IMR-90 (cell line): ENCODE data around the gene PARP3. TPM values are rescaled to one million over a fixed set of nuclear protein-coding genes. Genes with fewer than 3 reads are reported as not detected.
A peak's percentile ranks its signal among the peaks of the same experiment; 100 is the strongest.

ENCODE experiments used
- ATAC-seq: fragments of 200-7000 bp; cut with Tn5 transposase; 2 replicates; pipeline ENCODE4 v1.9.1; 2020; ENCODE audit warnings: low read depth, mild to moderate bottlenecking, moderate library complexity
- BruUV-seq: library from RNA; stranded (reverse); fragments of 400-500 nt; replicated peaks from 2 replicates; lab custom pipeline; 2021; lab: Mats Ljungman, UMichigan
- CTCF ChIA-PET: fragments of 300-600 bp; formaldehyde crosslinking; extraction: SDS; loops from one replicate; lab custom pipeline; 2021; ENCODE audit warnings: antibody characterized with exemption; lab: Yijun Ruan, JAX
- POLR2A ChIA-PET: fragments of 300-600 bp; sonication (Branson Sonifier 250); formaldehyde crosslinking; loops from one replicate; lab custom pipeline; 2022; ENCODE audit warnings: antibody characterized with exemption; ENCODE audit not compliant: unreplicated experiment; lab: Charles Lee
- DNase-seq: peaks from one replicate; pipeline ENCODE4 v3.0.0; 2013
- H2AFZ ChIP-seq: replicated peaks from 2 replicates; pipeline ENCODE3; 2013; ENCODE audit warnings: low read length, mild to moderate bottlenecking; ENCODE audit not compliant: poor library complexity
- H2AK5ac ChIP-seq: 2 replicates; pipeline ENCODE4 v1.6.1; 2013; ENCODE audit warnings: low read depth, low read length, inconsistent platforms
- H2AK9ac ChIP-seq: replicated peaks from 2 replicates; pipeline ENCODE3; 2013; ENCODE audit warnings: mild to moderate bottlenecking, low read depth, low read length, moderate library complexity; ENCODE audit not compliant: poor library complexity
- H2BK120ac ChIP-seq: 2 replicates; pipeline ENCODE4 v1.6.1; 2013; ENCODE audit warnings: low read depth, low read length, inconsistent platforms
- H2BK15ac ChIP-seq: 3 replicates; pipeline ENCODE4 v1.6.1; 2013; ENCODE audit warnings: low read depth, low read length, inconsistent platforms
- H2BK20ac ChIP-seq: 2 replicates; pipeline ENCODE4 v1.6.1; 2013; ENCODE audit warnings: low read depth, mild to moderate bottlenecking, inconsistent platforms, low read length, moderate library complexity
- H2BK5ac ChIP-seq: 2 replicates; pipeline ENCODE4 v1.6.1; 2013; ENCODE audit warnings: mild to moderate bottlenecking, low read depth, low read length, inconsistent platforms; ENCODE audit not compliant: poor library complexity, severe bottlenecking
- H3K14ac ChIP-seq: replicated peaks from 2 replicates; pipeline ENCODE4 v1.6.1; 2013; ENCODE audit warnings: low read depth, low read length, inconsistent platforms
- H3K18ac ChIP-seq: 2 replicates; pipeline ENCODE4 v1.6.1; 2013; ENCODE audit warnings: low read depth, low read length, control low read depth
- H3K23ac ChIP-seq: 2 replicates; pipeline ENCODE4 v1.6.1; 2013; ENCODE audit warnings: low read depth, low read length, inconsistent platforms
- H3K27ac ChIP-seq: 2 replicates; pipeline ENCODE4 v1.5.1; 2013; ENCODE audit warnings: mild to moderate bottlenecking, control low read depth, low read length; ENCODE audit not compliant: insufficient read depth
- H3K27me3 ChIP-seq: 2 replicates; pipeline ENCODE4 v1.6.1; 2013; ENCODE audit warnings: low read length; ENCODE audit not compliant: control insufficient read depth, insufficient read depth
- H3K36me3 ChIP-seq: 2 replicates; pipeline ENCODE4 v1.6.1; 2013; ENCODE audit warnings: low read length, mixed read lengths; ENCODE audit not compliant: control insufficient read depth, insufficient read depth
- H3K4ac ChIP-seq: 2 replicates; pipeline ENCODE4 v1.6.1; 2013; ENCODE audit warnings: low read depth, low read length, inconsistent platforms
- H3K4me1 ChIP-seq: 2 replicates; pipeline ENCODE4 v1.6.1; 2013; ENCODE audit warnings: low read length, mixed read lengths; ENCODE audit not compliant: control insufficient read depth, insufficient read depth
- H3K4me2 ChIP-seq: 2 replicates; pipeline ENCODE4 v1.6.1; 2013; ENCODE audit warnings: low read depth, mild to moderate bottlenecking, control low read depth, low read length, moderate library complexity
- H3K4me3 ChIP-seq: 2 replicates; pipeline ENCODE4 v1.5.1; 2013; ENCODE audit warnings: low read depth, mild to moderate bottlenecking, control low read depth, low read length, moderate library complexity; ENCODE audit not compliant: insufficient read depth
- H3K56ac ChIP-seq: 2 replicates; pipeline ENCODE4 v1.6.1; 2013; ENCODE audit warnings: low read length, inconsistent platforms; ENCODE audit not compliant: insufficient read depth; ENCODE audit errors: extremely low read depth
- H3K79me1 ChIP-seq, 2 experiments: 2 replicates each; pipeline ENCODE4 v1.6.1; 2013; ENCODE audit warnings: low read length in 2 of 2, inconsistent platforms in 1 of 2, low read depth in 1 of 2
- H3K9ac ChIP-seq: 2 replicates; pipeline ENCODE4 v1.6.1; 2013; ENCODE audit warnings: low read depth, low read length, control low read depth
- H3K9me1 ChIP-seq: 2 replicates; pipeline ENCODE4 v1.6.1; 2013; ENCODE audit warnings: low read length, inconsistent platforms; ENCODE audit not compliant: insufficient read depth
- H3K9me3 ChIP-seq: 2 replicates; pipeline ENCODE4 v1.6.1; 2013; ENCODE audit warnings: low read length; ENCODE audit not compliant: control insufficient read depth, insufficient read depth
- H4K20me1 ChIP-seq: 2 replicates; pipeline ENCODE4 v1.6.1; 2013; ENCODE audit warnings: low read length, inconsistent platforms; ENCODE audit not compliant: insufficient read depth
- H4K5ac ChIP-seq: 2 replicates; pipeline ENCODE4 v1.6.1; 2013; ENCODE audit warnings: mild to moderate bottlenecking, low read depth, low read length, control low read depth
- H4K8ac ChIP-seq, 2 experiments: 2 replicates each; pipeline ENCODE4 v1.6.1; 2013; ENCODE audit warnings: low read depth in 2 of 2, low read length in 2 of 2, control low read depth in 1 of 2, inconsistent platforms in 1 of 2
- H4K91ac ChIP-seq: 2 replicates; pipeline ENCODE4 v1.6.1; 2013; ENCODE audit warnings: low read depth, low read length, inconsistent platforms; ENCODE audit not compliant: insufficient read depth
- BHLHE40 ChIP-seq: fragments of 150-350 bp; IDR thresholded peaks from 2 replicates; pipeline ENCODE4 v1.6.1; 2016; ENCODE audit warnings: mild to moderate bottlenecking, low read depth, low read length
- CEBPB ChIP-seq: IDR thresholded peaks from 2 replicates; pipeline ENCODE4 v1.6.1; 2012; ENCODE audit warnings: low read depth, low read length, improper control_type of control experiment
- CHD1 ChIP-seq: IDR thresholded peaks from 2 replicates; pipeline ENCODE4 v1.6.1; 2012; ENCODE audit warnings: low read depth, low read length, improper control_type of control experiment
- MAZ ChIP-seq: IDR thresholded peaks from 2 replicates; pipeline ENCODE4 v1.6.1; 2012; ENCODE audit warnings: low read depth, mild to moderate bottlenecking, low read length, improper control_type of control experiment, moderate library complexity, borderline replicate concordance
- MXI1 ChIP-seq: IDR thresholded peaks from 2 replicates; pipeline ENCODE4 v1.6.1; 2012; ENCODE audit warnings: low read depth, mild to moderate bottlenecking, low read length, moderate library complexity, borderline replicate concordance
- POLR2A ChIP-seq: IDR thresholded peaks from 2 replicates; pipeline ENCODE4 v1.6.1; 2012; ENCODE audit warnings: mild to moderate bottlenecking, low read depth, low read length
- RAD21 ChIP-seq: IDR thresholded peaks from 2 replicates; pipeline ENCODE4 v1.6.1; 2012; ENCODE audit warnings: low read length, improper control_type of control experiment
- RFX5 ChIP-seq: IDR thresholded peaks from 2 replicates; pipeline ENCODE4 v1.8.0; 2012; ENCODE audit warnings: low read depth, mild to moderate bottlenecking, low read length, moderate library complexity
- WGBS, 2 experiments: methylation state at CpG; one replicate each; pipeline versions ENCODE4 v1.1.5 to v1.1.7; 2013; ENCODE audit warnings: missing lambda C conversion rate in 2 of 2; ENCODE audit not compliant: insufficient read length in 1 of 2; ENCODE audit errors: extremely low coverage in 2 of 2; 5-methylcytosine and 5-hydroxymethylcytosine counted together
- dilution Hi-C: fragments of 300-500 bp; cut with HindIII; formaldehyde crosslinking; loops from one replicate; pipeline ENCODE4 v1.14.3; 2018; ENCODE audit warnings: low sequenced_read_pairs; ENCODE audit not compliant: unreplicated experiment
- in situ Hi-C: fragments of 300-500 bp; cut with MboI; formaldehyde crosslinking; loops from 3 replicates; pipeline ENCODE4 v1.14.3; 2019; ENCODE audit warnings: low sequenced_read_pairs, inconsistent platforms, mixed read lengths
- intact Hi-C: fragments of 100-400 bp; cut with micrococcal nuclease; formaldehyde crosslinking; loops from 2 replicates; pipeline ENCODE4 v1.10.0; 2022
- polyA plus RNA-seq, 3 experiments: library from polyadenylated mRNA; depleted of rRNA; stranded (reverse); fragments of >200 nt; gene quantifications; 2 replicates each; pipeline ENCODE4 v1.2.3, GENCODE V29; 2012; ENCODE audit warnings: low replicate concordance in 1 of 3
- total RNA-seq: library from RNA; depleted of rRNA; stranded (reverse); fragments of >200 nt; gene quantifications from 2 replicates; pipeline ENCODE4 v1.2.3, GENCODE V29; 2012
- TF ChIP-seq, protein P1 (sequence below): fragments of 150-350 bp; IDR thresholded peaks from 2 replicates; pipeline ENCODE4 v1.6.1; 2017; ENCODE audit warnings: mild to moderate bottlenecking, antibody characterized with exemption, low read length, low read depth
- TF ChIP-seq, protein P2 (sequence below): fragments of 150-350 bp; IDR thresholded peaks from 2 replicates; pipeline ENCODE4 v1.6.1; 2016; ENCODE audit warnings: low read depth, mild to moderate bottlenecking, low read length, moderate library complexity, borderline replicate concordance
- TF ChIP-seq, protein P3 (sequence below): conservative IDR thresholded peaks from 2 replicates; pipeline ENCODE4 v1.5.1; 2012; ENCODE audit warnings: mild to moderate bottlenecking, low read depth, low read length, improper control_type of control experiment

PARP3 gene
- total and polyA plus RNA-seq, 2 of the 4 experiments (the other 2 are of a cell fraction) = 16.3 to 22.0 TPM

DNA sequence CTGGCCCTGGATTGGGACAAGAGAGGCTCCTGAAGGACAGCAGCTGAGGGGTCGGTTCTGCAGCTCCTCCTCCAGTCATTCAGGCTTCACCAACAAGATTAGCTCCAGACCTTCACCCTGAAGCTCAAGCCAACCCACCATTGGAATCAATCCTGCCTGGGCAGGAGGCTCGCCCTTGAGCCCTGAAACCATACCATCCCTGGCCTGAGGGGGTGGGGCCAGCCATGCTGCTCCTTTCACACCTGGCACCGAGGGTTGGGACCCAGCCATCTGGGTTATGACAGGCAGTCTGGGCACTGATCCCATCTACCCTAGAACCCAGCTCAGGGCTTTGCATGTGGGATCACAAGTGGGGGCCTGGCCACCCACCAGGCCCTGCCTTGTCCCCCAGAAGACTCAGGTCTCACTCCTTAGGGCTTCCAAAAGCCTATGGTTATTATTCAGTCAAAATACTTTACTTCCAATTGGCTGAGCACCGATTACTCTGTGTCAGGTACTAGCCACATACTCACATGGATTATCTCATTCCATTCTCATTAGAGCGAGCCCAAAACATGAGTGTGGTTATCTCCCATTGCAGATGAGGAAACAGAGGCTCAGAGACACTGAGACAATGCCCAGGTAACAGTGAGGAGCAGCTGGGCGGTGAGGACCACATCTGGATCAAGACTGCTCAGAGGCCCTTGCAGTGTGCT is 28.6 kb downstream of the PARP3 start:
- Histone ChIP-seq H3K56ac (no peak overlapping the region), H4K91ac (no peak overlapping the region), H3K9me1 (peaks cover 26% of the 10 kb centered on the region), H4K8ac (no peak overlapping the region), H3K27me3 (no peaks in the 10 kb centered on the region), H3K18ac (no peak overlapping the region), H3K79me1 (peaks cover 26 to 59% of the 10 kb centered on the region in 2 experiments), H2AK5ac (0 out of 2 replicates have a peak overlapping the region, but pooled peaks have one; percentile 27), H2AK9ac (no peak overlapping the region), H3K4me2 (no peak overlapping the region), H2BK5ac (no peak overlapping the region), H2AFZ (no peak overlapping the region), H3K27ac (no peak overlapping the region), H2BK15ac (no peak overlapping the region), H3K36me3 (no peaks in the 10 kb centered on the region; the same call in 1 of the 2 replicates), H2BK20ac (no peak overlapping the region), H3K14ac (no peak overlapping the region), H2BK120ac (no peak overlapping the region), H3K9ac (no peak overlapping the region), H3K4me3 (no peak overlapping the region), H3K23ac (no peak overlapping the region), H3K9me3 (no peaks in the 10 kb centered on the region), H4K20me1 (peaks cover 4% of the 10 kb centered on the region), H3K4me1 (peaks cover 28% of the 10 kb centered on the region), H4K5ac (no peak overlapping the region), H3K4ac (no peak overlapping the region)
- DNase-seq (no peak), ATAC-seq (no peak)
- in situ Hi-C loops = loop anchor here (25.0 kb wide), 1 partner anchor 1633 kb away; the partner anchor contains the start of genes RASSF1, TUSC2 and ZMYND10
- no TSS peak for BruUV-seq
- CTCF ChIA-PET = no interaction called here
- dilution Hi-C loops = no loop called here
- POLR2A ChIA-PET = interaction anchor here (0.5 kb wide), 1 partner anchor 21 kb away, joined by 3 read pairs; no protein-coding TSS in a partner anchor
- intact Hi-C loops = no loop called here
- TF ChIP-seq CHD1 (no peak), RAD21 (no peak), POLR2A (no peak), BHLHE40 (no peak), RFX5 (no peak), CEBPB (no peak), MXI1 (no peak), MAZ (no peak)
- TF ChIP-seq, protein P1, sequence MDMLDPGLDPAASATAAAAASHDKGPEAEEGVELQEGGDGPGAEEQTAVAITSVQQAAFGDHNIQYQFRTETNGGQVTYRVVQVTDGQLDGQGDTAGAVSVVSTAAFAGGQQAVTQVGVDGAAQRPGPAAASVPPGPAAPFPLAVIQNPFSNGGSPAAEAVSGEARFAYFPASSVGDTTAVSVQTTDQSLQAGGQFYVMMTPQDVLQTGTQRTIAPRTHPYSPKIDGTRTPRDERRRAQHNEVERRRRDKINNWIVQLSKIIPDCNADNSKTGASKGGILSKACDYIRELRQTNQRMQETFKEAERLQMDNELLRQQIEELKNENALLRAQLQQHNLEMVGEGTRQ = no peak
- TF ChIP-seq, protein P2, sequence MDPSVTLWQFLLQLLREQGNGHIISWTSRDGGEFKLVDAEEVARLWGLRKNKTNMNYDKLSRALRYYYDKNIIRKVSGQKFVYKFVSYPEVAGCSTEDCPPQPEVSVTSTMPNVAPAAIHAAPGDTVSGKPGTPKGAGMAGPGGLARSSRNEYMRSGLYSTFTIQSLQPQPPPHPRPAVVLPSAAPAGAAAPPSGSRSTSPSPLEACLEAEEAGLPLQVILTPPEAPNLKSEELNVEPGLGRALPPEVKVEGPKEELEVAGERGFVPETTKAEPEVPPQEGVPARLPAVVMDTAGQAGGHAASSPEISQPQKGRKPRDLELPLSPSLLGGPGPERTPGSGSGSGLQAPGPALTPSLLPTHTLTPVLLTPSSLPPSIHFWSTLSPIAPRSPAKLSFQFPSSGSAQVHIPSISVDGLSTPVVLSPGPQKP = no peak
- TF ChIP-seq, protein P3, sequence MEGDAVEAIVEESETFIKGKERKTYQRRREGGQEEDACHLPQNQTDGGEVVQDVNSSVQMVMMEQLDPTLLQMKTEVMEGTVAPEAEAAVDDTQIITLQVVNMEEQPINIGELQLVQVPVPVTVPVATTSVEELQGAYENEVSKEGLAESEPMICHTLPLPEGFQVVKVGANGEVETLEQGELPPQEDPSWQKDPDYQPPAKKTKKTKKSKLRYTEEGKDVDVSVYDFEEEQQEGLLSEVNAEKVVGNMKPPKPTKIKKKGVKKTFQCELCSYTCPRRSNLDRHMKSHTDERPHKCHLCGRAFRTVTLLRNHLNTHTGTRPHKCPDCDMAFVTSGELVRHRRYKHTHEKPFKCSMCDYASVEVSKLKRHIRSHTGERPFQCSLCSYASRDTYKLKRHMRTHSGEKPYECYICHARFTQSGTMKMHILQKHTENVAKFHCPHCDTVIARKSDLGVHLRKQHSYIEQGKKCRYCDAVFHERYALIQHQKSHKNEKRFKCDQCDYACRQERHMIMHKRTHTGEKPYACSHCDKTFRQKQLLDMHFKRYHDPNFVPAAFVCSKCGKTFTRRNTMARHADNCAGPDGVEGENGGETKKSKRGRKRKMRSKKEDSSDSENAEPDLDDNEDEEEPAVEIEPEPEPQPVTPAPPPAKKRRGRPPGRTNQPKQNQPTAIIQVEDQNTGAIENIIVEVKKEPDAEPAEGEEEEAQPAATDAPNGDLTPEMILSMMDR = no peak
- 71% methylated on average over 4 of the region's 6 CpGs; no CpG with 5 or more reads in 1 of the 2 experiments for WGBS, 2 experiments
